ENCODE data around the gene NME7.

NME7 gene

GRCh38 chr1:169260478-169261151, 107.0 kb downstream of the NME7 start:
- Histone ChIP-seq H3K27me3 (ENCODE audit: insufficient read depth, low read length) (no peaks in the 10 kb centered on the region), H3K9ac (ENCODE audit: low read length) (no peak overlapping the region), H3K79me2 (ENCODE audit: insufficient read depth, low read length) (no peaks in the 10 kb centered on the region), H2AFZ (ENCODE audit: low read length) (no peak overlapping the region), H3K4me3 (ENCODE audit: low read depth, low read length, poor library complexity, severe bottlenecking) (no peak overlapping the region), H3K9me2 (ENCODE audit: low read depth, low read length) (no peaks in the 10 kb centered on the region), H3K36me3 (ENCODE audit: insufficient read depth, low read length) (no peaks in the 10 kb centered on the region), H3K27ac (ENCODE audit: low read depth, low read length, poor library complexity, severe bottlenecking) (no peak overlapping the region), H3F3A (ENCODE audit: insufficient read depth, low read length) (no peaks in the 10 kb centered on the region), H3K4me1 (ENCODE audit: insufficient read depth, low read length, severe bottlenecking) (no peaks in the 10 kb centered on the region), H3K9me3 (ENCODE audit: low read length) (0 out of 2 replicates have a peak, but pooled peaks cover under 1% of the 10 kb centered on the region), H4K20me1 (ENCODE audit: insufficient read depth, low read length) (no peaks in the 10 kb centered on the region), H3K4me2 (ENCODE audit: low read length) (no peak overlapping the region)
- TF ChIP-seq EZH2 (IDR thresholded peaks at IDR 0.05; ENCODE audit: borderline replicate concordance, low read length): no peak
- TF ChIP-seq CTCF (IDR thresholded peaks at IDR 0.05; ENCODE audit: low read length): no peak

- Histone ChIP-seq H3K4me2 (ENCODE audit: low read length) (no peak overlapping the region), H3K36me3 (ENCODE audit: insufficient read depth, low read length) (no peaks in the 10 kb centered on the region), H3K4me1 (ENCODE audit: insufficient read depth, low read length, severe bottlenecking) (no peaks in the 10 kb centered on the region), H3K79me2 (ENCODE audit: insufficient read depth, low read length) (no peaks in the 10 kb centered on the region), H3K27me3 (ENCODE audit: insufficient read depth, low read length) (no peaks in the 10 kb centered on the region), H3K9me2 (ENCODE audit: low read depth, low read length) (no peaks in the 10 kb centered on the region), H3F3A (ENCODE audit: insufficient read depth, low read length) (no peaks in the 10 kb centered on the region), H2AFZ (ENCODE audit: low read length) (no peak overlapping the region), H4K20me1 (ENCODE audit: insufficient read depth, low read length) (no peaks in the 10 kb centered on the region), H3K9ac (ENCODE audit: low read length) (no peak overlapping the region), H3K9me3 (ENCODE audit: low read length) (no peaks in the 10 kb centered on the region), H3K27ac (ENCODE audit: low read depth, low read length, poor library complexity, severe bottlenecking) (no peak overlapping the region), H3K4me3 (ENCODE audit: low read depth, low read length, poor library complexity, severe bottlenecking) (no peak overlapping the region)
- TF ChIP-seq EZH2 (IDR thresholded peaks at IDR 0.05; ENCODE audit: borderline replicate concordance, low read length): no peak
These were observed 107.8 kb downstream of the NME7 start for GRCh38 chr1:169259816-169260215.

- Histone ChIP-seq H2AFZ (ENCODE audit: low read length) (no peak overlapping the region), H4K20me1 (ENCODE audit: insufficient read depth, low read length) (no peaks in the 10 kb centered on the region), H3K9me3 (ENCODE audit: low read length) (no peaks in the 10 kb centered on the region), H3F3A (ENCODE audit: insufficient read depth, low read length) (0 out of 2 replicates have a peak, but pooled peaks cover 2% of the 10 kb centered on the region), H3K79me2 (ENCODE audit: insufficient read depth, low read length) (no peaks in the 10 kb centered on the region), H3K4me3 (ENCODE audit: low read depth, low read length, poor library complexity, severe bottlenecking) (no peak overlapping the region), H3K27ac (ENCODE audit: low read depth, low read length, poor library complexity, severe bottlenecking) (no peak overlapping the region), H3K27me3 (ENCODE audit: insufficient read depth, low read length) (no peaks in the 10 kb centered on the region), H3K4me1 (ENCODE audit: insufficient read depth, low read length, severe bottlenecking) (no peaks in the 10 kb centered on the region), H3K9ac (ENCODE audit: low read length) (no peak overlapping the region), H3K9me2 (ENCODE audit: low read depth, low read length) (no peaks in the 10 kb centered on the region), H3K4me2 (ENCODE audit: low read length) (no peak overlapping the region), H3K36me3 (ENCODE audit: insufficient read depth, low read length) (no peaks in the 10 kb centered on the region)
- TF ChIP-seq CTCF (IDR thresholded peaks at IDR 0.05; ENCODE audit: low read length) (no peak), EZH2 (IDR thresholded peaks at IDR 0.05; ENCODE audit: borderline replicate concordance, low read length) (no peak)
These were observed 116.8 kb downstream of the NME7 start for GRCh38 chr1:169250795-169251194.

GRCh38 chr1:169250022-169250421, 117.6 kb downstream of the NME7 start:
- no peak overlapping the region for H2AFZ ChIP-seq (ENCODE audit: low read length)
- H3K9ac ChIP-seq (ENCODE audit: low read length): no peak overlapping the region
- H4K20me1 ChIP-seq (ENCODE audit: insufficient read depth, low read length): no peaks in the 10 kb centered on the region
- H3K4me1 ChIP-seq (ENCODE audit: insufficient read depth, low read length, severe bottlenecking): no peaks in the 10 kb centered on the region
- H3K27me3 ChIP-seq (ENCODE audit: insufficient read depth, low read length): no peaks in the 10 kb centered on the region
- H3K9me2 ChIP-seq (ENCODE audit: low read depth, low read length): no peaks in the 10 kb centered on the region
- no peak overlapping the region for H3K27ac ChIP-seq (ENCODE audit: low read depth, low read length, poor library complexity, severe bottlenecking)
- no peak for TF ChIP-seq EZH2 (IDR thresholded peaks at IDR 0.05; ENCODE audit: borderline replicate concordance, low read length)
- no peak for TF ChIP-seq CTCF (IDR thresholded peaks at IDR 0.05; ENCODE audit: low read length)
- no peaks in the 10 kb centered on the region for H3K36me3 ChIP-seq (ENCODE audit: insufficient read depth, low read length)
- no peaks in the 10 kb centered on the region for H3K79me2 ChIP-seq (ENCODE audit: insufficient read depth, low read length)
- H3K4me3 ChIP-seq (ENCODE audit: low read depth, low read length, poor library complexity, severe bottlenecking): no peak overlapping the region
- 0 out of 2 replicates have a peak, but pooled peaks cover 2% of the 10 kb centered on the region for H3F3A ChIP-seq (ENCODE audit: insufficient read depth, low read length)
- H3K4me2 ChIP-seq (ENCODE audit: low read length): no peak overlapping the region
- H3K9me3 ChIP-seq (ENCODE audit: low read length): no peaks in the 10 kb centered on the region

Measured in OCI-LY1 (cell line).